Frontal cortex (tissue), 4 donors: ENCODE results near the gene ATP2B1. TPM values are rescaled to one million over a fixed set of nuclear protein-coding genes. Genes with fewer than 3 reads are reported as not detected.

ENCODE experiments used
- DNase-seq, 2 donors: peaks; one replicate each; pipeline ENCODE4 v3.0.0; 2012; ENCODE audit warnings: low spot score in 2 of 2
- FAIRE-seq: peaks from 2 replicates; lab custom pipeline; 2012; peaks lifted over from hg19 to GRCh38; lab: Jason Lieb, UNC
- total RNA-seq: library from RNA; depleted of rRNA; stranded (reverse); fragments of >200 nt; gene quantifications from one replicate; pipeline ENCODE4 v1.2.3, GENCODE V29; 2014
- donor health status: control.
- donor health status: control.
- donor health status: control.

The ATP2B1 gene
- total RNA-seq, 1 donor from 2014 or later, result 248 TPM

DNA sequence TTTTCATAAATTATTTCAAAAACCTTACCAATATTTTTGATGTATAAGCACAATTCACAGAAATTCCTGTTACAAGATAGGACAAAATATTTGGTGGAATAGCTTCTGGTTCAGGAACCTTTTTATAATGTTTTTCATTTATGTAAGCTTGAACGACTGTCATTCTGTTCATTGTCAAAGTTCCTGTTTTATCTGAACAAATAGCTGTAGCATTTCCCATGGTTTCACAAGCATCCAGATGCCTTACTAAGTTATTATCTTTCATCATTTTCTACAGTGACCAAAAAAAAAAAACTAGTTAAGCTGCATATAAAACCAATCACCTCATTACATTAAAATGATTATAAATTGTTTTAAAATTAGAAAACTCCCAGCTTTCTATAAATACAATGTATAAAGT, 87.1 kb downstream of the ATP2B1 start:
- no peak for FAIRE-seq
- no peak for DNase-seq

DNA sequence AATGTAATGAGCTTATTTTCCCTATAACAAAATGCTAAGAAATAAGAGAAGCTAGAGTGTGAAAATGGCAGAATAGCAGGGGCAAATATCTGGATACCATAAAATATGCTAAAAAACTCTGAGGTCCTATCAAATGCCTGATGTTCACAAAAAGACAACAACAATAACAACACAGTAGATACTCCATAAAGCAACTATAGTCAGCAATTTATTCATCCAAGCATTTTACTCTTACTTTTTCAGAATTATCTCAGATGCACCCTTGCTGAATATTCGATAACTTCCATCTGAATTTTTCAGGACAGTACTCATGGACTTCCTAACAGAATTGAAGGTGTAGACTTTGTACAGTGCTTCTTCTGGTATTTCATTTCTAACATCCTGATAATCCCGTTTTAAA, 88.9 kb downstream of the ATP2B1 start:
- FAIRE-seq, result no peak
- no peak for DNase-seq

DNA sequence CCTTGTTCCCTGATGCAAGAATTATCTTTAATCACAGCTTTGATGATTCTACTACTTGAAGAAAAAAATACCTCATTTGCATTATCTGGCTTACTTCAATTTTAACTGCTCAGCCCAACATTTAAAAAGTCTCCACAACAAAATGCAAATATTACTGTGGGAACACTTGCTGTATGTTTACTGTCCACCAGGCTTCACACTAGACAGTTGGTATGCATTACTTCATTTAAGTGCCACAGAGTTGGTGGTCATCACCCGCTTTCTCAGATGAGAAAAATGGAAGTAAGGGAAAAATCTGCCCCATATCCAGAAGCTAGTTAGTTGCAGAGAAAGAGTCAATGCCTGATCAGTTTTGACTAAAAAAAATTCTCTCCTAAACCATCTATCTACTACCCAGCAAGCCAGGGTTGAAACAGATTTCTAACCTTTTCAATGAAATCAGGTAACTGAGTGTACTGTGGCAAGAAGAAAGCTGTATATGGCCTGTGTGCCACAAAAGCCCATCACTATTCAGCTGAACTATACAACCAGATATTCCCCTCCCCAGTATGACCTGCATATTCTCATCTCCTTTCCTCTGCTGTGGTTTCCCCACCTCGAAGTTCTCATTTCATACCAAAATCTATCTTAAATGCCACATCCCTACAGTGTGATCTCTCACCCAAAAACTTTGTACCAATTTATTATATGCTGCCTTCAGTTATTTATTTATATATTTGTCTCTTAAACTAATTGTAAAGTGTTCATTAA, 90.3 kb downstream of the ATP2B1 start:
- FAIRE-seq (no peak), DNase-seq (no peak)

DNA sequence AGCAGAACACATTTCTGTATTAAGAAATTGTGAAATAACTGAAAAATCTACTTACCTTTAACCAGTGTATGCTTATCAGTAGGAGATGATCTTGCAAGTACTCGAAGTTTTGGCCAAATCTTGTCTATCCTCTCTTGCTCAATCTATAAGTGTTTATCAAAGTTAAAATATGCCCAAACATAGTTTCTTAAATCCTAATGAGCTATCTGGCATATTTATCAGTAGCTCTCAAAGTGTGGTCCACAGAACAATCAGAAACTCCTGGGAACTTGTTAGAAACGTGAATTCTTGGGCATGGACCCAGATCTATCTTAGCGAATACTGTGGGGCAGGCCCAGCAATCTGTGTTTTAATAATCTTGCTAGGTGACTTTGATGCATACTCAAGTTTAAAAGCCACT, 98.3 kb downstream of the ATP2B1 start:
- FAIRE-seq (no peak), DNase-seq (no peak)

DNA sequence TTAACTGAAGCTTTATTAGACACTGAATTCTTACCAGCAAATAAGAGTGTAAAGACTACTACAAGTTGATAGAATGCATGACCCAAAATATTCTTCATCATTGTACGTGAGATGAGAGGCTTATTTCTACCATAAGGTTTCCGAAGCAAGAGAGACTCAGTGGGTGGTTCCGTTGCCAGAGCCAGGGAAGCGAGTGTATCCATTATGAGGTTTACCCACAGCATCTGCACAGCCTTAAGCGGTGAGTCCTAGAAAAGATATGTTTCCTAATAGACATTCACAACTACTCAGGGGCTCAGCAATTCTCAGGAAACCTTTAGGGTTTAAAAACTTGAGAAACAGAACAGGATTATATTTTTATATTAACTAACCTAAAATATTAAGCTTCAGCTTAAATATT, 105.0 kb downstream of the ATP2B1 start:
- FAIRE-seq (no peak), DNase-seq (no peak)

DNA sequence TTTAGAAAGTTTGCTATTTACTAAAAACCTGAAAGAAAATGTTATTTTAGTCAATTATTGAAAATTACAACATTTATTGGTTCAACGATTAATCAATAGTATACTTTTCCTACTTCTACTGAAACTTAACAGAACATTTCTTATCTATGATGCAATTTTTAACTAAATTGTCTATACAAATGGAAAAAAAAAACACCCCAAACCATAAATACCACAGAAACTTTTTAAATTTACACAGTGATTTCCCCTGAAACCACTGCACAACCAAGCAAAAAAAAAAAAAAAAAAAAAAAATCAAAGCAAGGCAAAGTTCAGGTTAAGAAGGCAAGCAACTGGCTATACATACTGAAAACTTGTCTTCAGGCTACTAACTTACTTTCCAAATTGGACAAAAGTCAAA, 110.9 kb downstream of the ATP2B1 start:
- no peak for FAIRE-seq

DNA sequence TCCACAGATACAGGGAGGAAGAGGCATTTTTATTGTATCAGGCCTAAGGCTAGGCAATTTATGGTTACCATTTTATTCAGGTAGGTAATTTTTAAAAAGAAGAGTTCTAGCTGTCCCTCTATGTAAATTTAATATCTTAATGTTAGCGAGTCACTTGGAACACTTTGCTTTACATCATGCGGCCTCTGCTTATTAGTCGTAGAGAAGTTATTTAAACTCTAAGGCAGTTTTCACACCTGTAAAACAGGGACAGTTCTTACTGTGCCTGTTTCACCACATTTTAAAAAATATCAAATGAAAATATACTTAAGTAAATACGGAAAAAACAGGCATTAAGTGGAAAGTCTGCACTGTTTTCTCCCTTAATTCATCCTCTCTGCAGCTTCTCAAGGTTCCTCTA, 111.4 kb downstream of the ATP2B1 start:
- FAIRE-seq (no peak), DNase-seq (no peak)

More for the DNA sequence above, 110.9 kb downstream of the ATP2B1 start:
- DNase-seq, result no peak

DNA sequence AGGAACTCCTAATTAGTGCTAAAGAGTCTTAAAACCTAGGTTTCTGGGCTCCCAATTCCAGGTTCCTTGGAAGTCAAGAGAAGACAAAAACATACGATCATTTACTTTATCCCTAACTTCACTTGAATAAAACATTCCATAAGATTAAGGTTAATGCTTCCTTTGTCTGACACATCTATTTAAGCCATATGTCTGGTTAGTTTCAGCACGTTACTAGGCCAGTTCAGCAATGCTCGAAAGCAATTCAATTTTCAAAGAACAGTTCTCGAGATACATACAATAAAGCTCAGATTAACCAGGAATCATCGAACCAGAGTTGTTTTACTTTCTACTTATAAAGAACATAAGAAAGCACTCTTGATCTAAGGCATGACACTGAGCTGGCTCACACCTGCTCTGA, 114.8 kb downstream of the ATP2B1 start:
- DNase-seq (no peak), FAIRE-seq (no peak)

DNA sequence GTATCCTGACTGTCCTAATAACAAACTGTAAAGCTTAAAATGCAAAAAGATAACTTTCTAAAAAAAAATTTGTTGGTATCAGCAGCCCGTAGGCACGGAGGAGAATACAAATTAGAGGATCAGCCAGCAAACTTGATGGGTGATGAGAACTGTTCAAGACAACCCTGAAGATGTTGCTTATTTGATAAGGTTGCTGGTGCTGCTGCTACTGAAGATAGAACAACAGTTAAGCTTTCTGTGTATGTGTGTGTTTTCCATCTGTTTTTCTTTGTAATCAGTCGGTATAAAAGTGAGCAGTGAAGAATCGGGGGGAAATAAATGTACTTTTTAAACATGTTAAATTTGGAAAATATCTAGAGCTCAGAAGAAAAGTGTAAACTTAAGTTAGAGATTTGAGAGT, 115.4 kb downstream of the ATP2B1 start:
- FAIRE-seq, result no peak
- no peak for DNase-seq

DNA sequence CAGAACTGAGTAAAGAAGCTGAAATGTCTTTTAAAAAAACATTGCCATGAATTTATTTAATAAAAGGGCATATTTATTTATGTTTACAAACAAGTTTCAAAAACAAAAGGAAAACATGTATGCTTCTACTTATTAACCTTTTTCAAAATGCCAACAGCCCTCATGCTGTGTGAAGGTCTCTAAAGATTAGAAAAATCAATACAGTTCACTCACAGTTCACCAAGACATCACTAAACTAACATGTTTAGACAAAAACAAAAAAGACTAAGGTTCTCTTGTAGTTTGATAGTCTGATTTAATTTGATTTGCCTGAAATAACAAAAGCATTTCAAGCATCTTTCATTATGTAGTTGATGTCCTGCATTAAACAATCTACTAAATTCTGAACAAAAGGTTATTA, 118.9 kb downstream of the ATP2B1 start:
- FAIRE-seq (no peak), DNase-seq (no peak)

DNA sequence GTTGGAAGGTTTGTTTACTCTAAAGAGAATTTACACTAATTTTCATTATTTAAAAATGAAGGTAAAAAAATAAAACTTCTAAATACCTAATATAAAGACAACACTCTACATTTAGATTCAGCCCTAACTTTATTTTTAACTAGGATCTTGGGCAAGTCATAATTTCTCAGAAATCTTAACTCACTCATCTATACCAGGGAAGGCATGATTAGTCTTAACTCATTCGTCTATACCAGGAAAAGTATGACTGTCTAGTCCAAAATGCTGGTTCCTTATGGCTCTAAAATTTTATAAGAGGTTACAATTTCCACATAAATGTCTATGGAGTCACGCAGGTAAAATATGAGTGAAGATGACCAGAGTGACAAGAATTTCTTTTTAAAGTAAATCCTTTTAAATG, 130.1 kb downstream of the ATP2B1 start:
- DNase-seq (no peak), FAIRE-seq (no peak)

DNA sequence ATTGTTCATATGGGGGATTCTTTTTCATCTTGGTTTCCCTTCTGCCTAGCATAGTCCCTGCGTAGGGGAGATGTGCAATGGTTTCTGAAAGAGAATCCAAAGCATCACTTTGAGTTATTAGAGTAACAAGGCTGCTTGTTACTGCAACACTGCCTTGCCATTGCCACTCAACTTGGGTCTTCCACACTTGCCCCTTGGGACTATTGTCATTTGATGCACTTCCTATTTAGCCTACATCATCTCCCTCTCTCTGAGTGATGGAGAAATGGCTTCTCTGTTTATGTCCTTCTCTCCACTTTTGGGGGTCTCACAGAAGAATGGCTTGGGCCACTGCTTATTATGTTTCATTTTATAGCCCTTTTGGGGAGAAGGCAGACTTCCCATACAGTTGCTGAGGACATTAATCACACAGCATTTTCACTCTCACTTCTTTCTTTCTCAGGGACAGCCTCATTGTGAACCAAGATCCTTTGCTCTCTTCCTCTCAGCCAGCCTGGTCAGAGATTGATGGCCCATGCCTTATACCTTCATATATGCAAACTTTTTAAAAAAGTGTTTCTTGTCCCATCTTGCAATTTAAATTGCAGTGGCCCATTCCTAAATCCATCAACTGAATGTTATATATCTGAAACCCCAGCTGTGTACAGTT, 131.9 kb downstream of the ATP2B1 start:
- FAIRE-seq (no peak), DNase-seq (no peak)

DNA sequence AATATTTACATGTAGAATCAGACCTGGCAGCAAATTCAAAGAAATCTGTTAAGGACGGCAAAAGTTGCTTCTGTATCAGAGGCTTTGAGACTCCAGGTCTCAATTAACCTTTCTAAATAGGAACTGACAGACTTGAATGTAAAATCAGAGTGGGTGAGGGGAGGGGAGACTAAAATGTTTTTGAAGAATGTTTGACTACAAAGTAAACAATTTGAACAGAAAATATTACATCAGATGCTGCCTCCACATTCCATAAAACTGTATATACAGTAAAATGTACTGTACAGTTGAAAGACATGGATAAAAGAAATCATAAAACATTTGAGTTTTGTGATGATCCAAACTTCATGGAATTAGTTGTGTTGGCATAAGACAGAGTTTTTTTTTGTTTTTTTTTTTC, 133.3 kb downstream of the ATP2B1 start:
- FAIRE-seq, result no peak
- DNase-seq, result no peak

DNA sequence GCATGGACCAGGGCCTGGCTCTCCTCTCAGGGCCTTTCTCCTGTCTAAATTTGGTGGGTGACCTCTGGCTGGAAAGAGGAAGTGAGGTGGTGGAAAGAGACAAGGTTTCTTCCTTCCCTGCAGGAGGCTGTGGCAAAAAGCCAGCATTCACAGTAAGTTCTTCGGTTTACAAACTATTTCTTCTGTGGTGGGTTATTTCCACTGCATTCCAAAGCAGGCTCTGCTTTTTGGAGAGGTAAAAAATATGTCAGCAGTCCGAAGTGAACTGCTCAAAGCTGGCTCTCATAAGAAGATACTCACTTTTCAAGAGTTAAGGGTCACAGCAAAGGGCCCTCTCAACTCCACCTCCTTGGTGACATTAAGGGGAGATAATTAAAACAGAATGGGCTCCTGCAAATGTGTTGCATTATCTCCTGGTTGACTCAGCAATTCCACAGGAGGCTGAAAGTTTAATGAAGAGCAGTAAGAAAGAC, 133.9 kb downstream of the ATP2B1 start:
- FAIRE-seq (no peak), DNase-seq (no peak)

DNA sequence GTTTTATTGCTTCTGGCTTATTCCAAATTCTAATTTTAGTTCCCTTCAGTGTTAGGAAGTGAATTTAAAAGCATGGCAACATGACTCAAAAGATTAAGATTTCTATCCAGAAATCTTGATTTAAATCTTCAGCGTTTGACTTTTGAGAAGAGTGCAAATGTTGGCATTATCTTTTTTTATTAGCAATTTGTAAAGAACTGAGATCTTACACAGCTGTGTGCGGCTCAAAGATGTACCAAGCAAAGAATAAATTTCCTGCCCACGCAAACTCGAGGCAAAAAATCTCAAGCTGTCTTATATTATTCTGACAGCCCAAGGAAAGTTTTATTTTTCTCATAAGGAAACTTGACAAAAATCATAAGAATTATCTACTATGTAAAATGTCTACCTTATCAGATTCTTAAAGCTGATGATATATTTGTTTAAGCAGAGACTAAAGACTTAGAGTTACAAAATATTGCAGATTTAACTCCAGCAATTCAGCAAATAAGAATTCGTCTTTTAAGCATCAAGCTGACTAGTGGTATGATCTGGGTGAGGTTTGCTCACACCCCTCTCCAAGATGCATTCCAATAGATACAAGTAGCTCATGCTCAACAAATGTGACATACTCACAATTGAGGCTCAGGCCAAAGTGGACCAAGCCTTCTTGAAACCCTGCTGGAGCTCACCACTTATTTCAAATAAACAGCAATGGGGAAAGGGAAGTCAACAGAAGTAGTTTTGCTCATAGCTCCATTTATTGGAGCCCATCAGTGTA, 135.4 kb downstream of the ATP2B1 start:
- FAIRE-seq (no peak), DNase-seq (no peak)

DNA sequence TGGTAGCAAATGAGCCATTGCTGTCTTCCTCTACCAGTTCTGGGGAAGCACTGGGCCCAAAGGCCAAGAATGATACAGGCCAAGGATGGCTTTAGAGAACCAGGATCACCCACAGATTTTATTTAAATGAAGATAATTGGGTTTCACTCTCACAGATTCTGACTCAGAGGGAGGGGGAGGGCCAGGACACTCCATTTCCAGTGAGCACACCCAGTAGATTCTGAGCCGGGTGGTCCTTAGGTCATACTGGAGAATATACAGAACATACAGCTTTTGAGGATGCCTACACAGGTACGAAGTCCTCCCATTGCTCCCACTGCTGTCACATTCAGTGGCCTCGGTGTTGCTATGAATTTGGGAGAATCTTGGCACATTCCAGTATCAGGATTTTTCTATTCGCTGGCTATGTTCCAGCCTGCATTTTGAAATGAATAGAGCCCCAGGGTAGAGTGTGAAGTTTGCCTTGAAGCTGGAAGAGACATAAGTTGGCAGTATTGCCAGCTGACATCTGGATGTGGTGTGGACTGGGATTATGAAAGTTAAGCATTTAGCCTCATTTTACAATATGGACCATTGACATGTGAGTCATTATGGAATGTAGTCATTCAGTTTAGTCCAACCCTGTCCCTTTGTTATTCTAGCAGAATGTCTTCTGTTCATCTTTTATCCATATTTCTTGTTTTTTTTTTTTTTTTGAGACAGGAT, 137.0 kb downstream of the ATP2B1 start:
- FAIRE-seq (no peak), DNase-seq (no peak)

DNA sequence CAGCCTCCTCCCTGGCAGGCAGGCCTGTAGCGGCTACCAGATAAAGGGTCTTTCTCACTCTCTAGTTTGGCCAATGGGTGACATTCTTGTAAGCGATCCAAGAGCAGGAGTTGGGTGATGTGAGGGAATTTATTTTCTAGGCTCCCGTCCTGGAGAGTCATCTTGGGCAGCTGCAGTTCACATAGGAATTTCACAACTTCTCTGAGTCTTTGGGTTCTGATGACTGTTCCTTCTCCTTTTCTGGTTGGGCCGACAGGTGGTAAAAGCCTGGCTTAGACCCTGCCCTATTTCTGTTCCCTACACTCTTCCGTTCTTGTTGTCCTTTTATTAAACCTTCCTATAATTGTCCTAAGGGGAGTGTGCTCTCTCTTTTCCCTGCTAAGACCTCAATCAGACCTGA, 140.2 kb downstream of the ATP2B1 start:
- DNase-seq, result no peak
- no peak for FAIRE-seq

DNA sequence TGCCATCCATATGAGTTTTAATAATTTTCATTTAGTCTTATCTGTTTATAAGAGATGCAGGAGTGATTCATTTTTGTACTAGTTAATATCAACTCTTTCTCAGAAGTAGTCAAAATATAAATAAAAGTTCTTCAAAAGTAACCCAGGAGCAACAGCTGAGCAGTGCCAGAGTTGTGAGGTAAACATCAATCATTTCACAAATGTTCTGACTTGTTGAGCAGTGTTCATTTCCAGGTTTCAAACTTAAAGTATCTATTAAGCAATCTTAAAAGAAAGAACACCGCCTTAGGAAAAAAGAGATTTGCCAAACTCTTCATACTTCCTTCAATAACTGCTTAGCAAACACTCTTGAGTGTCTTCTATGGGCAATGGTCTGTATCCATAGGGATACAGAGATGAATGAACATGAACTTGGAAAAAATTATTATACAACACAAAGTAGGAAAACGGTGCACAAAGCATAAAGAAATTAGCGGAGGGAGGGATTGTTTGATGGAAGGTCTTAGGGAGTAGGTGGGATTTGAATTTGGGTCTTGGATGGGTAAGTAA, 140.9 kb downstream of the ATP2B1 start:
- FAIRE-seq, result no peak
- DNase-seq, result no peak

DNA sequence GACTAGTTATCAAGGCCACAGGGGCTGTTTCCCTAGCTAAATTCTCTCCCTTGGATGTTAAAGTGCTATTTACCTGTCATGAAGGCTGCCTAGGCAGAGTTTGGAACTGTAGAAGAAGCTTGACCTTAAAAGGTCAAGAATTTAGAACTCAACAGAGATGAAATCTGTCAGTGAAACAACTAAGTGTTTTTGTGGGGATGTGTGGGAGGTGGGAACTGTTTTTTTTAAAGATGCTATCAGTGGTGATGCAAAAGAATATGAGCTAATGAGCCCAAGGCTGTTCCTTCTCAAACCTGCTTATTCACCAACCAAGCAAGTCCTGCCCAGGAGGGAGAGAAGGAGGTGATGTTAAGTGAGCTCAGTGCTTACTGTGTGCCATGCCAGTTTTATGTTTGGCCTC, 142.0 kb downstream of the ATP2B1 start:
- DNase-seq (no peak), FAIRE-seq (no peak)

DNA sequence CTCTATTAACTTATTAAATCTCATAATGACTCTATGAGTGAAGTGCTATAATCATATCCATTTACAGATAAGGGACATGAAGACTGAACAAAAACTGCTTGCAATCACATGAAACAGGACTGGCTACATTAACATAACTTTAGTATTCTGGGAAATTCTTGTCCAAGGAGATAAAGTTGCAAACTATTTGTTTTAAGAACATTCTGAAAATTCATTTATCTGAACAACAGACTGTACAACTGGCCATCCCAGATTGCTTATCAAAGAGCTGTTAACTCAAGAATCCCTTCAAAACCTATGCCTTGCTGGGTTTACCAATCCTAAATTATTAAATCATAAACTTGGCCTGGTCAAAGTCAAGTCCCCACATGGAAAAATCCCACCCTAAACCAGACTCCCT, 143.6 kb downstream of the ATP2B1 start:
- FAIRE-seq, result no peak

More for the DNA sequence above, 143.6 kb downstream of the ATP2B1 start:
- no peak for DNase-seq
